Caco-2 (cell line): ENCODE data around the gene FAM234A. TPM values are rescaled to one million over a fixed set of nuclear protein-coding genes. Genes with fewer than 3 reads are reported as not detected.
"Not testable (repeated sequence)": the region's sequence is repeated elsewhere in the genome, so short reads cannot be mapped to it uniquely, and the experiment has no call there.

ENCODE experiments used
- BruUV-seq: library from RNA; stranded (reverse); fragments of 400-500 nt; replicated peaks from 2 replicates; lab custom pipeline; 2021; lab: Mats Ljungman, UMichigan
- CTCF ChIA-PET: fragments of 300-600 bp; sonication (Branson Sonifier 250); formaldehyde crosslinking; loops from one replicate; lab custom pipeline; 2022; ENCODE audit warnings: antibody characterized with exemption; lab: Charles Lee
- POLR2A ChIA-PET: fragments of 300-600 bp; sonication (Branson Sonifier 250); formaldehyde crosslinking; loops from one replicate; lab custom pipeline; 2022; ENCODE audit warnings: antibody characterized with exemption; lab: Charles Lee
- DNase-seq, 2 experiments: peaks; one replicate each; pipeline versions ENCODE4 v3.0.0 to v3.0.0-alpha.2; 2020 to 2022
- H3K27me3 ChIP-seq: replicated peaks from 2 replicates; pipeline ENCODE4 v1.6.0; 2011; ENCODE audit warnings: low read length; ENCODE audit not compliant: control insufficient read depth, insufficient read depth
- H3K36me3 ChIP-seq: 2 replicates; pipeline ENCODE4 v1.5.1; 2011; ENCODE audit warnings: low read length; ENCODE audit not compliant: control insufficient read depth, insufficient read depth
- H3K4me1 ChIP-seq: fragments of 250-450 bp; sonication (Bioruptor Pico); 2 replicates; pipeline ENCODE4 v1.5.1; 2020; ENCODE audit warnings: mild to moderate bottlenecking
- H3K4me3 ChIP-seq: 2 replicates; pipeline ENCODE4 v1.5.1; 2011; ENCODE audit warnings: low read depth, mild to moderate bottlenecking, control low read depth, low read length
- H3K9me3 ChIP-seq: fragments of 250-450 bp; sonication (Bioruptor Pico); 2 replicates; pipeline ENCODE4 v1.5.1; 2020; ENCODE audit warnings: mild to moderate bottlenecking, moderate library complexity
- H3K27ac Mint-ChIP-seq: one replicate; pipeline ENCODE4 v1.8.0; 2022; ENCODE audit warnings: mixed read lengths; ENCODE audit not compliant: unreplicated experiment
- H3K27me3 Mint-ChIP-seq: one replicate; pipeline ENCODE4 v1.8.0; 2022; ENCODE audit warnings: mixed read lengths; ENCODE audit not compliant: insufficient read depth, unreplicated experiment
- H3K36me3 Mint-ChIP-seq: one replicate; pipeline ENCODE4 v1.8.0; 2022; ENCODE audit warnings: mild to moderate bottlenecking, mixed read lengths; ENCODE audit not compliant: insufficient read depth, unreplicated experiment
- H3K4me1 Mint-ChIP-seq: one replicate; pipeline ENCODE4 v1.8.0; 2022; ENCODE audit warnings: low read depth, mixed read lengths; ENCODE audit not compliant: unreplicated experiment
- H3K4me3 Mint-ChIP-seq: one replicate; pipeline ENCODE4 v1.8.0; 2022; ENCODE audit warnings: mild to moderate bottlenecking, moderate library complexity, mixed read lengths; ENCODE audit not compliant: unreplicated experiment
- H3K9me3 Mint-ChIP-seq: one replicate; pipeline ENCODE4 v1.8.0; 2022; ENCODE audit warnings: mixed read lengths; ENCODE audit not compliant: unreplicated experiment
- intact Hi-C: fragments of 100-400 bp; cut with micrococcal nuclease; formaldehyde crosslinking; loops from one replicate; pipeline ENCODE4 v1.10.0; 2022; ENCODE audit not compliant: unreplicated experiment
- total RNA-seq: library from RNA; stranded (reverse); gene quantifications from 2 replicates; pipeline ENCODE4 v1.2.3, GENCODE V29; 2022
- TF ChIP-seq, protein P1 (sequence below), 2 experiments: fragments of 200-600 bp in 1 of 2; IDR thresholded peaks; 1 replicate in 1 of 2; 2 replicates in 1 of 2; pipeline versions ENCODE4 v1.5.1 to v1.8.0; 2011 to 2022; ENCODE audit warnings: antibody characterized with exemption in 1 of 2, control low read depth in 1 of 2, inconsistent platforms in 1 of 2, low read depth in 1 of 2, low read length in 1 of 2, mild to moderate bottlenecking in 1 of 2, moderate library complexity in 1 of 2; ENCODE audit not compliant: insufficient read depth in 1 of 2, severe bottlenecking in 1 of 2, unreplicated experiment in 1 of 2

FAM234A gene
- total RNA-seq, 1 experiment from 2014 or later = 77.7 TPM

DNA sequence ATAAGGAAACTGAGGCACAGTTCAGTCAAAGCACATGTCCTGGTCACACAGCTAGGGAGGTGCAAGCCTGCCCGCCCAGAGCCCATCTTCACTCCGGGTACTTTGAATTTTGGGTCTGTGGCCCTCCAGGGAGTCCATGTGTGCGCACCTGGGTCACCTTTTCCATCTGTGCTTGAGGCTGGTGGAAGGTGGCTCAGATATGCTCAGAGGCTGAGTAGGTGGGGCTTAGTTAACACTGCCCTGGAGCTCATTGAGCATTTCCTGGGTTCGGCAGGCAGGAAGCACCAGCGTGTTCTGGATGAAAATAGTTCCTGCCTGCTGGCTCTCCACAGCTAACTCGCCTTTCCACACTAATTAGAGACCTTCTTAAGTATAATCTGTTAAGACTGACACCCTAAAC lies 19.2 kb downstream of the FAM234A start:
- Histone ChIP-seq H3K9me3 (no peaks in the 10 kb centered on the region), H3K27me3 (no peaks in the 10 kb centered on the region), H3K4me3 (no peak overlapping the region), H3K4me1 (peaks cover 14% of the 10 kb centered on the region), H3K36me3 (peaks cover 3% of the 10 kb centered on the region)
- TF ChIP-seq, protein P1, sequence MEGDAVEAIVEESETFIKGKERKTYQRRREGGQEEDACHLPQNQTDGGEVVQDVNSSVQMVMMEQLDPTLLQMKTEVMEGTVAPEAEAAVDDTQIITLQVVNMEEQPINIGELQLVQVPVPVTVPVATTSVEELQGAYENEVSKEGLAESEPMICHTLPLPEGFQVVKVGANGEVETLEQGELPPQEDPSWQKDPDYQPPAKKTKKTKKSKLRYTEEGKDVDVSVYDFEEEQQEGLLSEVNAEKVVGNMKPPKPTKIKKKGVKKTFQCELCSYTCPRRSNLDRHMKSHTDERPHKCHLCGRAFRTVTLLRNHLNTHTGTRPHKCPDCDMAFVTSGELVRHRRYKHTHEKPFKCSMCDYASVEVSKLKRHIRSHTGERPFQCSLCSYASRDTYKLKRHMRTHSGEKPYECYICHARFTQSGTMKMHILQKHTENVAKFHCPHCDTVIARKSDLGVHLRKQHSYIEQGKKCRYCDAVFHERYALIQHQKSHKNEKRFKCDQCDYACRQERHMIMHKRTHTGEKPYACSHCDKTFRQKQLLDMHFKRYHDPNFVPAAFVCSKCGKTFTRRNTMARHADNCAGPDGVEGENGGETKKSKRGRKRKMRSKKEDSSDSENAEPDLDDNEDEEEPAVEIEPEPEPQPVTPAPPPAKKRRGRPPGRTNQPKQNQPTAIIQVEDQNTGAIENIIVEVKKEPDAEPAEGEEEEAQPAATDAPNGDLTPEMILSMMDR (IDR thresholded peaks at IDR 0.05; ENCODE audit: insufficient read depth in 1 of 2, low read depth in 1 of 2, low read length in 1 of 2, severe bottlenecking in 1 of 2, unreplicated experiment in 1 of 2) = no peak
- ChIA-PET CTCF (no interaction called here), POLR2A (no interaction called here)
- H3K4me3 Mint-ChIP-seq = no peak overlapping the region
- H3K36me3 Mint-ChIP-seq = peaks cover 20% of the 10 kb centered on the region
- intact Hi-C loops = no loop called here
- H3K27ac Mint-ChIP-seq = no peak overlapping the region
- peaks cover 14% of the 10 kb centered on the region for H3K4me1 Mint-ChIP-seq
- no peaks in the 10 kb centered on the region for H3K9me3 Mint-ChIP-seq
- BruUV-seq = no TSS peak
- H3K27me3 Mint-ChIP-seq = no peaks in the 10 kb centered on the region
- DNase-seq = no peak

DNA sequence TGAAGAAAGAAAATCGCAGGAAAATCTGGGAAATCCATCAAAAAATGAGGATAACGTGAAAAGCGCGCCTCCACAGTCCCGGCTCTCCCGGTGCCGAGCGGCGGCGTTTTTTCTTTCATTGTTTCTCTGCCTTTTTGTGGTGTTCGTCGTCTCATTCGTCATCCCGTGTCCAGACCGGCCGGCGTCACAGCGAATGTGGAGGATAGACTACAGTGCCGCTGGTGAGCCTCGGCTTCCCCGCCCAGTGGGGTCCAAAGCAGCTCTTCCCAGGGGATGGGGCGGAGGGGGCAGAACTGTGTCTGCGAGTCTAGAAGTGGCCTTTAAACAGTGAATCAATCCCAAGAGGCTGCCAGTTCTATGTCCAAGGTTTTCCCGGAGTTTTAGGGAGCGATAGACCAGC lies 19.8 kb downstream of the FAM234A start:
- intact Hi-C loops = no loop called here
- Histone ChIP-seq H3K4me1 (peaks cover 10% of the 10 kb centered on the region), H3K27me3 (no peaks in the 10 kb centered on the region), H3K36me3 (peaks cover 3% of the 10 kb centered on the region), H3K4me3 (no peak overlapping the region), H3K9me3 (no peaks in the 10 kb centered on the region)
- H3K36me3 Mint-ChIP-seq = peaks cover 20% of the 10 kb centered on the region
- ChIA-PET CTCF (no interaction called here), POLR2A (no interaction called here)
- no peaks in the 10 kb centered on the region for H3K27me3 Mint-ChIP-seq
- DNase-seq = no peak
- H3K4me1 Mint-ChIP-seq = peaks cover 14% of the 10 kb centered on the region
- H3K9me3 Mint-ChIP-seq = no peaks in the 10 kb centered on the region
- no peak overlapping the region for H3K27ac Mint-ChIP-seq
- TF ChIP-seq, protein P1 (IDR thresholded peaks at IDR 0.05; ENCODE audit: insufficient read depth in 1 of 2, low read depth in 1 of 2, low read length in 1 of 2, severe bottlenecking in 1 of 2, unreplicated experiment in 1 of 2) = no peak
- no TSS peak for BruUV-seq
- H3K4me3 Mint-ChIP-seq = no peak overlapping the region

DNA sequence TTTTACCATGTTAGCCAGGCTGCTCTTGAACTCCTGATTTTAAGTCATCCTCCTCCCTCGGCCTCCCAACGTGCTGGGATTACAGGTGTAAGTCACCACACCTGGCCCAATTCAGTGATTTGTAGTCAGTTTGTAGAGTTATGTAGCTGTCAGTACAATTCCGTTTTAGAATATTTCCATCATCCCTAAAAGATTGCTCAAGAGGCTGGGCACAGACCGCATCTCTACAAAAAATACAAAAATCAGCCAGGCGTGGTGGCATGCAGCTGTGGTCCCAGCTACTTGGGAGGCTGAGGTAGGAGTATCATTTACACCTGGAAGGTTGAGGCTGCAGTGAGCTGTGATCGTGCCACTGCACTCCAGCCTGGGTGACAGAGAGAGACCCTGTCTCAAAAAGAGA lies 20.6 kb downstream of the FAM234A start:
- no peak overlapping the region for H3K27ac Mint-ChIP-seq
- peaks cover 14% of the 10 kb centered on the region for H3K4me1 Mint-ChIP-seq
- Histone ChIP-seq H3K4me1 (peaks cover 10% of the 10 kb centered on the region), H3K4me3 (no peak overlapping the region), H3K9me3 (no peaks in the 10 kb centered on the region), H3K27me3 (no peaks in the 10 kb centered on the region), H3K36me3 (peaks cover 3% of the 10 kb centered on the region)
- TF ChIP-seq, protein P1 (IDR thresholded peaks at IDR 0.05; ENCODE audit: insufficient read depth in 1 of 2, low read depth in 1 of 2, low read length in 1 of 2, severe bottlenecking in 1 of 2, unreplicated experiment in 1 of 2) = no peak
- H3K9me3 Mint-ChIP-seq = no peaks in the 10 kb centered on the region
- H3K36me3 Mint-ChIP-seq = peaks cover 19% of the 10 kb centered on the region
- H3K4me3 Mint-ChIP-seq = no peak overlapping the region
- POLR2A ChIA-PET = no interaction called here
- BruUV-seq = no TSS peak
- CTCF ChIA-PET = no interaction called here
- H3K27me3 Mint-ChIP-seq = no peaks in the 10 kb centered on the region
- no peak for DNase-seq
- intact Hi-C loops = no loop called here

DNA sequence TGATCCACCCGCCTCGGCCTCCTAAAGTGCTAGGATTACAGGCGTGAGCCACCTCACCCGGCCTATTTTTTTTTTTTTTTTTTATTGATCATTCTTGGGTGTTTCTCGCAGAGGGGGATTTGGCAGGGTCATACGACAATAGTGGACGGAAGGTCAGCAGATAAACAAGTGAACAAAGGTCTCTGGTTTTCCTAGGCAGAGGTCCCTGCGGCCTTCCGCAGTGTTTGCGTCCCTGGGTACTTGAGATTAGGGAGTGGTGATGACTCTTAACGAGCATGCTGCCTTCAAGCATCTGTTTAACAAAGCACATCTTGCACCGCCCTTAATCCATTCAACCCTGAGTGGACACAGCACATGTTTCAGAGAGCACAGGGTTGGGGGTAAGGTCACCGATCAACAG lies 23.5 kb downstream of the FAM234A start:
- H3K9me3 Mint-ChIP-seq, CTCF ChIA-PET, H3K4me1 ChIP-seq, H3K4me3 Mint-ChIP-seq, intact Hi-C loops, H3K27me3 Mint-ChIP-seq, POLR2A ChIA-PET, H3K36me3 ChIP-seq, H3K9me3 ChIP-seq, H3K27ac Mint-ChIP-seq, BruUV-seq, H3K4me3 ChIP-seq, DNase-seq, H3K4me1 Mint-ChIP-seq, H3K27me3 ChIP-seq: not testable (repeated sequence)
- H3K36me3 Mint-ChIP-seq = peaks cover 14% of the 10 kb centered on the region
